HepG2 (cell line): Measurements from ENCODE around the gene TEX19. TPM values are rescaled to one million over a fixed set of nuclear protein-coding genes. Genes with fewer than 3 reads are reported as not detected.

Experiments
- ATF4 ChIP-seq, 2 experiments: fragments of 450-650 bp in 1 of 2; sonication (generic) in 1 of 2; formaldehyde crosslinking; IDR thresholded peaks; 2 replicates each; pipeline versions ENCODE4 v1.5.0 to v1.8.0; 2020 to 2022; ENCODE audit warnings: mild to moderate bottlenecking in 1 of 2, missing genetic modification reagents in 1 of 2
- MTF2 ChIP-seq: sonication (generic); formaldehyde crosslinking; IDR thresholded peaks from 2 replicates; pipeline ENCODE4 v1.5.0; 2020; ENCODE audit warnings: missing genetic modification reagents, borderline replicate concordance
- NFE2L2 ChIP-seq: fragments of 150-350 bp; IDR thresholded peaks from 2 replicates; pipeline ENCODE4 v1.6.1; 2014; ENCODE audit warnings: low read length
- NFKB2 ChIP-seq: sonication (generic); formaldehyde crosslinking; IDR thresholded peaks from 2 replicates; pipeline ENCODE4 v1.4.0; 2020; ENCODE audit warnings: missing genetic modification reagents, borderline replicate concordance
- POLR2AphosphoS2 ChIP-seq: IDR thresholded peaks from 2 replicates; pipeline ENCODE4 v1.6.1; 2011; ENCODE audit warnings: low read depth, low read length, improper control_type of control experiment
- SMAD1 ChIP-seq: sonication (generic); formaldehyde crosslinking; IDR thresholded peaks from 2 replicates; pipeline ENCODE4 v1.4.0; 2020; ENCODE audit warnings: missing genetic modification reagents, low read depth, mild to moderate bottlenecking, borderline replicate concordance
- ZBTB2 ChIP-seq: sonication (generic); formaldehyde crosslinking; IDR thresholded peaks from 2 replicates; pipeline ENCODE4 v1.8.0; 2022; ENCODE audit warnings: low read depth, missing genetic modification reagents
- ZBTB8A ChIP-seq: sonication (generic); formaldehyde crosslinking; IDR thresholded peaks from 2 replicates; pipeline ENCODE4 v1.4.0; 2020; ENCODE audit warnings: mild to moderate bottlenecking, low read depth, missing genetic modification reagents, borderline replicate concordance
- ZFP36 ChIP-seq: fragments of 150-350 bp; IDR thresholded peaks from 2 replicates; pipeline ENCODE4 v1.6.1; 2018; ENCODE audit warnings: borderline replicate concordance, low read length, low read depth; ENCODE audit not compliant: partially characterized antibody
- ZNF235 ChIP-seq: sonication (generic); formaldehyde crosslinking; IDR thresholded peaks from 2 replicates; pipeline ENCODE4 v1.8.1; 2023; ENCODE audit warnings: mild to moderate bottlenecking, missing genetic modification reagents, borderline replicate concordance
- ZNF333 ChIP-seq: sonication (generic); formaldehyde crosslinking; IDR thresholded peaks from 2 replicates; pipeline ENCODE4 v1.4.0; 2020; ENCODE audit warnings: mild to moderate bottlenecking, missing genetic modification reagents, borderline replicate concordance
- ZNF501 ChIP-seq: sonication (generic); formaldehyde crosslinking; IDR thresholded peaks from 2 replicates; pipeline ENCODE4 v1.5.1; 2020; ENCODE audit warnings: mild to moderate bottlenecking, moderate library complexity, missing genetic modification reagents
- polyA plus RNA-seq, 8 experiments: library from polyadenylated mRNA; depleted of rRNA in 3 of 8; stranded (reverse) in 7 of 8; unstranded in 1 of 8; fragments of >200 nt; fragmentation: Illumina TruSeq in 4 of 8; extraction: Trizol in 4 of 8; gene quantifications; 2 replicates each; pipeline versions ENCODE4 v1.2.1 to v1.2.3, GENCODE V29; 2011 to 2016; ENCODE audit warnings: low read depth in 4 of 8, missing spikeins in 1 of 8, mixed read lengths in 1 of 8; ENCODE audit not compliant: insufficient read depth in 1 of 8
- total RNA-seq, 5 experiments: library from RNA; depleted of rRNA; stranded (reverse); fragments of >200 nt; fragmentation: Illumina TruSeq; extraction: Trizol; gene quantifications; 2 replicates each; pipeline ENCODE4 v1.2.3, GENCODE V29; 2016; ENCODE audit warnings: low read depth in 1 of 5
- TF ChIP-seq, protein P1 (sequence below): sonication (generic); formaldehyde crosslinking; IDR thresholded peaks from 2 replicates; pipeline ENCODE4 v1.4.0; 2020; ENCODE audit warnings: mild to moderate bottlenecking, missing genetic modification reagents
- TF ChIP-seq, protein P2 (sequence below): sonication (generic); formaldehyde crosslinking; IDR thresholded peaks from 2 replicates; pipeline ENCODE4 v1.4.0; 2020; ENCODE audit warnings: mild to moderate bottlenecking, missing genetic modification reagents
- TF ChIP-seq, protein P3 (sequence below): sonication (generic); formaldehyde crosslinking; IDR thresholded peaks from 2 replicates; pipeline ENCODE4 v1.4.0; 2020; ENCODE audit warnings: missing genetic modification reagents

TEX19 gene
- total and polyA plus RNA-seq, 2 of the 13 experiments (the other 11 are each of a cell fraction or from before 2014, with no cell fraction given): 1.3 to 6.0 TPM

DNA sequence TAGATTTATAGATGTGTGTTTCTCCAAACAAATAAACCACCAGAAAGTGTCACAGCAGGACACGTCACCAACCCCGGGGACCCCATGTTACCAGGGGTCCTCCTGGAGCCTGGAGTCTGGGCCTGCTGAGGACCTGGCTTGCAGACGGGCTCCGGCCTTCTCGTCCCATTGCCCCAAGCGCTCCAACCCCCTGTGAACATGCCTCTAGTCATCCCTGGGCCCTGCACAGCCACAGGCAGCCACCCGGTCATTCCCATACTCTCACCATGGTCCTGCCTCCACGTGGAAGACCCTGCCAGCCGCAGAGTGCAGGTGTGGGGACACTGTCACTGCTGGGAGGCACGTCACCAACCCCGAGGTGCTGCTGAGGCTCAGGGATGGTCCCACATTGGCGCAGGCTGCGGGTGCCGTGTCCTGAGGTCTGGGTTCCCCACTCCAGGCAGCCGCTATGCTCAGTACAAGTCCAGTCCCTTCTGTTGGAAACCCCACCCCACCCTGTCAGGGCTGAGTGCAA, 30.0 kb upstream of the TEX19 start (continued):
- TF ChIP-seq, protein P1, sequence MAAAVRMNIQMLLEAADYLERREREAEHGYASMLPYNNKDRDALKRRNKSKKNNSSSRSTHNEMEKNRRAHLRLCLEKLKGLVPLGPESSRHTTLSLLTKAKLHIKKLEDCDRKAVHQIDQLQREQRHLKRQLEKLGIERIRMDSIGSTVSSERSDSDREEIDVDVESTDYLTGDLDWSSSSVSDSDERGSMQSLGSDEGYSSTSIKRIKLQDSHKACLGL (CRISPR knock-in tag): peak; percentile 37; the same call in 1 of the 2 replicates
- TF ChIP-seq ZFP36 (no peak), ZBTB2 (CRISPR knock-in tag) (no peak), NFKB2 (CRISPR knock-in tag) (no peak), ZNF333 (peak; percentile 86; the same call in 1 of the 2 replicates), ZBTB8A (no peak), NFE2L2 (no peak), ZNF501 (CRISPR knock-in tag) (peak; percentile 2; the same call in 1 of the 2 replicates), SMAD1 (CRISPR knock-in tag) (0 out of 2 replicates have a peak, but pooled peaks have one; percentile 3), ZNF235 (0 out of 2 replicates have a peak, but pooled peaks have one; percentile 1), MTF2 (CRISPR knock-in tag) (no peak), POLR2AphosphoS2 (no peak), ATF4 (CRISPR knock-in tag; IDR thresholded peaks at IDR 0.05) (no peak)
- TF ChIP-seq, protein P2, sequence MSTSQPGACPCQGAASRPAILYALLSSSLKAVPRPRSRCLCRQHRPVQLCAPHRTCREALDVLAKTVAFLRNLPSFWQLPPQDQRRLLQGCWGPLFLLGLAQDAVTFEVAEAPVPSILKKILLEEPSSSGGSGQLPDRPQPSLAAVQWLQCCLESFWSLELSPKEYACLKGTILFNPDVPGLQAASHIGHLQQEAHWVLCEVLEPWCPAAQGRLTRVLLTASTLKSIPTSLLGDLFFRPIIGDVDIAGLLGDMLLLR (CRISPR knock-in tag): no peak
- TF ChIP-seq, protein P3, sequence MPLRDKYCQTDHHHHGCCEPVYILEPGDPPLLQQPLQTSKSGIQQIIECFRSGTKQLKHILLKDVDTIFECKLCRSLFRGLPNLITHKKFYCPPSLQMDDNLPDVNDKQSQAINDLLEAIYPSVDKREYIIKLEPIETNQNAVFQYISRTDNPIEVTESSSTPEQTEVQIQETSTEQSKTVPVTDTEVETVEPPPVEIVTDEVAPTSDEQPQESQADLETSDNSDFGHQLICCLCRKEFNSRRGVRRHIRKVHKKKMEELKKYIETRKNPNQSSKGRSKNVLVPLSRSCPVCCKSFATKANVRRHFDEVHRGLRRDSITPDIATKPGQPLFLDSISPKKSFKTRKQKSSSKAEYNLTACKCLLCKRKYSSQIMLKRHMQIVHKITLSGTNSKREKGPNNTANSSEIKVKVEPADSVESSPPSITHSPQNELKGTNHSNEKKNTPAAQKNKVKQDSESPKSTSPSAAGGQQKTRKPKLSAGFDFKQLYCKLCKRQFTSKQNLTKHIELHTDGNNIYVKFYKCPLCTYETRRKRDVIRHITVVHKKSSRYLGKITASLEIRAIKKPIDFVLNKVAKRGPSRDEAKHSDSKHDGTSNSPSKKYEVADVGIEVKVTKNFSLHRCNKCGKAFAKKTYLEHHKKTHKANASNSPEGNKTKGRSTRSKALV (CRISPR knock-in tag): 0 out of 2 replicates have a peak, but pooled peaks have one; percentile 7
